ENCODE data around the gene EDA.

EDA gene

DNA sequence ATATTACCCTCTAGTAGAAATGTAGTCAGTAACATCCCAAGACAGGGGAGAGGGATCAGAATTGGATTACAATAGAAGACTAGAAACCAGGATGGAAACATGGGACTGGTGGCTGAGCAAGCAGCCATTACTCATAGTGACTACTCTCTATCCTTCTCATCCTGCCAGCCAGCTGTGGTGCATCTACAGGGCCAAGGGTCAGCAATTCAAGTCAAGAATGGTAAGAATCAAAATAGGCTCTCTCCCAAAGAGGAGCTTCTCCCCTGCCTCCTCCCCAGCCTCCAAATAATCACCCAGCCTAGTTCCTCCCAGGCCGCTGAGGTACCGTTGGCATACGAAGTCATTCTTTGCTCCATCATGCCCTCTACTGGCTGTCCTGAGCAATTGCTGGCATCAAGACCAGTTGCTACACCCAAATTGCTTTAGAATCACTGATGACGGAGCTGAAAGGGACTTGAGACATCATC, 414.4 kb downstream of the EDA start:
- DNase-seq, result peak; percentile 15 to 39

DNA sequence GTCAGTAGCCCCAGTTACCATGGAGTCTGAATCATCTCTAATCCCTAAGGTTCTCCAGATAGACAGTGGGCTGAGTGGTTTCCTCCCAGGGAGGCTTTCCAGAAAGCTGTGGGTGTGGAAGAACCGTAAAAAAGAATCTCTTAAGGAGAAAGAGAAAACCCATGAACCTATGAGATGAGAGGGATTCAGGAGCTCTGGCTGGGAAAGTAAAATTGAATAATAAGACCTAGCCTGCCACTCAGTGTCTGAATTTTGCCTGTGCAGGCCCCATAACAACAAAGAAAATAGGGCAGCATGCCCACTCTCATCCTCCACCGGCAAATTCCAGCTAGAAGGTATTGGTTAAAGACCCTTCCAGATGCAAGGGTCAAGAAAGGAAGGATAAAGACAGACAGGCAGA, 416.9 kb downstream of the EDA start:
- no peak for DNase-seq

DNA sequence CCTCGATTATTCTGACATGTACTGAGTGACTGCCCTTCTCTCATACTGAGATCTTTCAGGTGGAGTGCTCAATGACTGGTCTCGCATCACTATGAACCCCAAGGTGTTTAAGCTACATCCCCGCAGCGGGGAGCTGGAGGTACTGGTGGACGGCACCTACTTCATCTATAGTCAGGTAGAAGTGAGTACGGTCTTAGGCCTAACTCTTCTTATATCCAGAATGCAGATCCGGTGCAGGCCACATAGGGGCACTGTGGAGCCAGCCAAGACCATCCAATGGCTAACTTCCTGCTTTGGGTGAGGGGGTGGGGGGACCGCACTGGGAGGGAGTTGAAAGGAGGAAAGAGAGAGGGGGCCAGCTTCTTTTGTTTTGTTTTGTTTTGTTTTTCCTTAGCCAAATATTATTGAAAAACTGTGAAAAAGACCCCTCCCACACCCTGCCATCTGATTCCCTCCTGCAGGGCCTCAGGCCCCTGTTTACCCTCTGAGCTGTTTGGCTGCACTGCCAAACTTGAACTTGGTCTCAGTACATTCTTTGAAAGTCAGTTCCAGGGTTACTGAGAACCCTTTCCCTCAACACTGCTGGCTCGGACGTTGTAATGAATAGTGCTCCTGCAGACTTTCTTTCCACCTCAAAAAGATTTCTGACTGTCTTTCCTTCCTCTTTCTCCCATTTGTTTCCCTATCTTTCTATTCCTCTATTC, 417.6 kb downstream of the EDA start:
- peak; percentile 28 to 47 for DNase-seq

DNA sequence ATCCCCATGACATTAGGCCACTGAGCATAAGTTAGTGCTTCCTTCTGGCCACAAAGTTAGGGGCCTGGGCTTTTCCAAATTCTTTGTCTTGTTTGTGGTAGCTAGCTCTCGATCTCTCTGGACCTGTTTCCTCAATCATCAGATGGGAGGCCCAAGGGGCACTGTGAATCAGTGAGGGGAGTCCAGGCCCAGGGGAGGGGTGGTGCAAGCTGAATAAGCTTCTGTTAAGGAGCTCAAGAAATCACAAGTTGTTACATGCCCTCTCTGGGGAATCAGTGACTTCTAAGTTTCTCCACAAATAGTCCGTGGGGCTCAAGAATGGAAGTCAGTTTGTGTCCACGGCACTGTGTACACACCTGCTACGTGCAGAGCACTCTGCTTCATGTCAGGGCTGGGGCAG, 418.7 kb downstream of the EDA start:
- DNase-seq, result no peak

DNA sequence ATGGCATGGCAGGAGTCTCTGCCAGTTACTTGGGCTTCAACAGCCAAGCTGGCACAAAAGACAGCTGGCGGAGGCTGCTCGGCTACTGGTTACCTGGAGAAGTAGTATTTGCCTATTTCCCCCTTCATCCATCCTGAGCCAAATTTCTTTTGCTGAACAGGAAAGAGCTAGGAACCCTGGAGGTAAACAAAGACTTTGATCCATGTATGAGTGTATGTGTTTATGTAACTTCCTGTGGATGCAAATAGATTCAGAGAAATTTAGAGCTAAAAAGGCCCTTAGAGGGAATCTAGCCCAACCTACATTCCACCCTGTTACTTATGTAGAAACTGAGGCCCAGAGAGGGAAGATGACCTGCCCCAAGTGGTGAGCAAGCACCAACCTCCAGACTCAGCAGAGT, 422.6 kb downstream of the EDA start:
- DNase-seq, result no peak

DNA sequence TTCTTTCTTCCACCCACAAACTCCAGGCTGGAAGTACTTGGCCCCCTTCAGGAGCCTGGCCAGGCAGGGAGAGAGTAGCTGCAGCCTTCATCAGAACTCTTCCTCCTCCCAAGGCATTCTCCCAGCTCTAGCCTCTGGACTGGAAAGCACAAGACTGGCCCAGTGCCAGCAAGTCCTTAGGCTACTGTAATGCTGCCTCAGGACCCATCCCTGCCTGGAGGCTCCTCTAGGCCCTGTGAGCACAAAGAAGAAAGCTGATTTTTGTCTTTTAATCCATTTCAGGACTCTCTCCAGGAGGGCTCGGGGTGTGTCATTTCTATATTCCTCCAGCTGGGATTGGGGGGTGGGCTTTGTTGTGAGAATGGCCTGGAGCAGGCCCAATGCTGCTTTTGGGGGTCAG, 423.0 kb downstream of the EDA start:
- DNase-seq, result no peak

DNA sequence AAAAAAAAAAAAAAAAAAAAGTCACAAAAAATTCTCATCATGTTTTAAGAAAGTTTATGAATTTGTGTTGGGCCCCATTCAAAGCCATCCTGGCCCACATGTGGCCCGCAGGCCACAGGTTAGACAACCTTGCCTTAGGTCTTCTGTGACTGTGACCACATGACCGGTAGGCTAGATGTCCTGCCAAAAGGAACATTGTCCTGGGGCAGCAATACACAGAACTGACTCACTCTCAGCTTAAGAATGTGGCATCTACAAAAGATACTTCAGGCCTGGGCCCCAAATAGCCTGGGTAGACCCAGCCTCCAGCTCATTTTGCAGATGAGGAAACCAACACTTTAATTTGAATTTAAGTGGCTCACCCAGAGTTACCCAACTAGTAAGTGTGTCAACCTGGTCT, 423.8 kb downstream of the EDA start:
- DNase-seq, result no peak

DNA sequence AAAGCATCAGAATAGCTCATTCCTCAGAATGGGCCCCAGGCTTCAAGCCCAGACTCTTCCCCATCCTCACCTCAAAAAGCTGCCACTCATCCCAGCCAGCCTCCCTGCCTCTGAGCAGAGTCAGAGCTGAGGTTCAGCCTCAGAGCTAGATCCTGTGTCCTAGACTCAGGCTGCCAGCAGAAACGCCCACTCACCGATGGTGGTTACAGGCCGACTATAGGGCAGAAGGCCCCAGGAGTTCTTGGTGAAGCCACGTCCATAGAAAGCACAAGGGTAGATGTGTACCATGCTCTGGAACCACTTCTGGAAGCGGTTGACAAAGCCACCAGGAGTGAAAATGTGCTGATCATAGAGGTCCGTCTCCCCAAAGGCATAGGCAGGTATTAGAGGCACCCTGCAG, 426.1 kb downstream of the EDA start:
- no peak for DNase-seq

DNA sequence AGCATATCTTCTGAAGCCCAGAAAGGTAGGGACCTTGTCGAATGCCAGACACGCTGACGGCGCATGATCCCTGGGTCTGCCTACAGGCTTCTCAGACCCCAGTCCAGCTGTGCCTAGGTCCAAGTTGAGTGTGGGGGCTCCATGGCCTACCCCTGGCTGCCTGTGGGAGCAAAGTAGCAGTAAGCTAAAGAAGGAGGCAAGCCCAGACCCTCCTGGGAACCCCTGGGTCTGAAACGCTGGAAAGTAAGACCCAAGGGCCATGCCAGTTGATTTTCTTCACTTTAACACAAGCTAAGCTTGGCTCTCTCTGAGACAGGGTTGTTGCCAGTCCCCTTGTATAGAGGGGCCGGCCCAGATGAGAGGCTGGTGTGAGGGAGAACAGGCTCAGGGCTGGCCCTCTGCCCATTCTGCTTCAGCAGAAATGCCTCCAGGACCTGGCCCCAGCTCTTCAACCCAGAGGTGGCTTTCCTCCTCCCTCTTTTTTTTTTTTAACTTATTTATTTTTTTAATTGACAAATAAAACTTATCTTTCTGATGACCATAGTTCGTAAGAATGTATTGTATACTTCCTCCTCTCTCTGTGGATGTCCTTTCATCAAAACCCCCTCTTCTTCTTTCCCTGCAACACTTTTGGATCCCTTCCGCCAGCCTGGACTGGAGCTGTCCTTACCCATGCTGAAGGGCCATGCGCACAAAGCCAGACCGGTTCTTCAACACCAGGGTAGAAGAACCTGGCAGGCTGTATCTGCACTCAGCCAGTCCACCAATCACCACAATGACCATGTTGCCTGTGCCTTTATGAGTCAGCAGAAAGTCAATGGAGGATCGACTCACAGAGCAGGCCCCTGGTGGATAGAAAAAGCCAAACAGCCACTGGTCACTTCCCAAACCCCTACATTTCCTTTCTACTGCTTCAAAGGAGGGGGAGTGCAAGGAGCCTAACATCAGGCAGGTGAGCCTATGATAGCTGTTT, 426.8 kb downstream of the EDA start:
- DNase-seq, result no peak

DNA sequence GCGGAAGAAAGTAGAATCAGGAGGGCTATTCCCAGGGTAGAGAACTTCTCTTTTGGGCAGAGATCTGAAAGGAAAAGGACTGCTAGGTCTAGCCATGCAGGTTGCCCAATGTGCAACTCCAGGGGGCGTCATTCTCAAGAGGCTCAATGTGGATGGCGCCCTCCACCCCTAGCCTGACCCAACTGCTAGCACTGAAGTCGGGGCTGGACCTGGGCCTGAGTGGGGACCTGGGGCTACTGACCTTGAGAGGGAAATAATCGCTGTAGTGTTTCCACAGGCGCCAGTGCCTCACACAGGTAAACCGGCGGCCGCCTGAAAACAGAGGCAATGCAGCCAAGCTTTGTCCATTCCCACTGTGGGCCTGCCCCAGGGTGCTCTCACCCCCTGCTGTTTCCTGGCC, 427.8 kb downstream of the EDA start:
- DNase-seq, result no peak

DNA sequence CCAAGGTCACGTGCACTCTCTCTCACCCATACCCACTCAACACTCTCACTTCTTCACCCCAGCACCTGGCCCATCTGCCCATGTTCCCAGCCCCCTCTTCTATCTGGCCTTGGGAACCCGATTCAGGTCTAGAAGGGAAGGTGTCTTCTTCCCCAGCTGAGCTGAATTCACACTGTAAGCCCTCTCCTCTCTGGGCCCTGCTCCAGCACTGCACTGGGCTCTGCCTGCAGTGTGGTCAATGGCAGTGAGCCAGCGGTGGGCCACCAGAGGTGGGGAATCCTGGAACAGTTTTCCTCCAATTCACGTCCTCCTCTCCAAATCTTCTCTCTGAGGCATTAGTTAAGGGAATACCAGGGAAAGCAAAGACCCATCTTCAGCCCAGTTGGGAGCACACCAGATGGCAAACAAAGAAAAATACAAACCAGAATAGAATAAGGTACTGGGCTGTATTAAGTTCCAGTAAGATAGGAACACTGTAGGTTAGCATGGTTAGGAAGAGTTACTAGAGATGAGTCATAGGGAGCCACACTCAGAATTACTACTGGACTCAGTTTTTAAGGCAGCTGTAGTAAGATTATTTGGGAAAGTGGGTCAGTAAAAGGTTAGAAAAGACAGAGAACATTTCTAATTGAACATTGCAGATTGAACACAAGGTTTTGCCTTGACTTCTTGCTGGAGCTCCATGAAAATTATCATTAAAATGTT, 428.8 kb downstream of the EDA start:
- DNase-seq, result no peak

DNA sequence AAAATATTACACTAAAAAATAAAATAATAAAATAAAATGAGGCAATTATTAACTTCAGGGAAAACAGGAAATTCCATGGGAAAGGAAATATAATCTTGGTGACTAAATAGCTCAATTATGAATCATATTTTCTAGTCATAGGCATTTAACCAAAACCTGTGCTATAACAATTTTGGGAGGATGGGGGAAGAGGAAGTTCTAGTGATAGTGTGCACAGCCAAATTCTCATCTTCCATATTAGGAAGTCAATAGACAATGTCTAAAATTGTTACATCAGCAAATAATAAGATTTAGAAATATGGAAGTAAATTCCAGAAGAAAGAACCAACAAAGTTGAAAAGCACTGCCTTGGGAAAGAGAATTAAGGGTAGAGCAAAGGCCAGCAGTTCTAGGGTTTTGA, 431.1 kb downstream of the EDA start:
- DNase-seq, result no peak

DNA sequence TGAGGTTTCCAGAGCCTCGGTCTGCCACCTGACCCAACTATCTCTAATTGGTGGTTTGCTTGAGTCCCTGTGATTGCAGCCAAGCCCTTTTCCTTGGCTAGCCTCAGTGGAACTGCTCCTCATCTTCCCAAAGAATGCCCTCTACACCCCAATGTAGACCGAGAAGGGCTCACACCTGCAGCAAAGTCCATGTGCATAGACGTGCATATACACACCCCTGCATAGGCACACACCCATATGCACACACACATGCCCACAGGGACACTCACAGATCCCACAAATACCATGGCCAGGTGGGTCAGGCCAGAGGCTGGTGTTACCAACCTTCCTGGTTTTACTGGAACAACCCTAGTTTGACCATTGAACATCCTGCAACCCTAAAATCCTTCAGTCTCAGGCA, 433.5 kb downstream of the EDA start:
- DNase-seq, result no peak

DNA sequence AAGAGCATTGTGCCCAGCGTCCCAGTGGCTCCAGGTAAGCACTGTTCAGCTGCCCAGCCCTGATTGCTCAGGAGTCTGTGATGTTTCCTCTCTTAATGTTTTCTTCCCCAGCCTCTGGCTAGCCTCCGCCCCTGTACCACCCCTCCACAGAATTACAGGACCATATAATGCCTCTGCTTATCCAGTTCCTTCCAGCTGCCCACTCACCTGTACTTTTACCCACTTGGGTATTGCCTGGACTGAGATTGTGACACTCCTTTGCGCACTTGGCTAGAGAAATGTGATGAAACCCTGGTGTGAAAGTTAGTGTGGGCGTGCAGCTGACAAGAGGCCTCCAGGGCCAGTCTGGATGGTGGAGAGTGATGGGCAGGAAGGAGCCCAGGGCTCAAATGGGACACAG, 434.0 kb downstream of the EDA start, which contains the start of gene AWAT2:
TSS of gene AWAT2 (minus strand) at position 14 of the 400 bp plus-strand sequence. CDS start at position 8, 6 bp downstream.
- DNase-seq, result no peak

DNA sequence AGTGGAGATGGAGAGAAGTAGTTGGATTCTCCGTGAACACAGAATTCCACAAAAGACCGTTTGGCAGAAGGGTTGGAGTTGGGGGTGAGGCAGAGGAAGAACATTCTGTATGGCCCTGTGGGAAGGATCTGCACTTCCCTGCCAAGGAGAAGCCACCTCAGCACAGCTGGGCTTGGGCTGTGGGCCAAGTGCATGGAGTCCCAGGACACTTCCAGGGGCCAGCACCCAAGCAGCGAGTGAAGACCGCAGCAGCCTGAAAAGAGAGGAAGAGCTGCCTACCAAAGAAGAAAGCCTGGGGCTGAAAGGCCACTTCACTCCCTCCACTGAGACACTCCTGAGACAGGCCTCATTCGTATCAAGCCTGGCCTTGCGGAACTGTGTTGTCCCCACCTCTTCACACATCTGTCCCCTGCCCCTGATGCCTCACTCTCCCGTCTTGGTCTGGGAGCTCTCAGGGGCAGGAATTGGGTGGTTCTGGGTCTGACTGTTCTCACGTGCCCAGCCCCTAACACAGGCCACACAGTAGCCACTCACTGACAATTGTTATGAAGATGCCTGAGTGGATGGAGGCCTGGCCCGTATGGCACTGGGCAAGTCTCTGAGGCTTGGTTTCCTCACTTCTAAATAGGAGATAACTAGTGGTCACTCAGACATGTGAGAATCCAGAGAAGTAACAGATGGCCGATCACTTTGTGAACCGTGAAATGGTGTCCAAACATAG, 437.1 kb downstream of the EDA start:
- no peak for DNase-seq

DNA sequence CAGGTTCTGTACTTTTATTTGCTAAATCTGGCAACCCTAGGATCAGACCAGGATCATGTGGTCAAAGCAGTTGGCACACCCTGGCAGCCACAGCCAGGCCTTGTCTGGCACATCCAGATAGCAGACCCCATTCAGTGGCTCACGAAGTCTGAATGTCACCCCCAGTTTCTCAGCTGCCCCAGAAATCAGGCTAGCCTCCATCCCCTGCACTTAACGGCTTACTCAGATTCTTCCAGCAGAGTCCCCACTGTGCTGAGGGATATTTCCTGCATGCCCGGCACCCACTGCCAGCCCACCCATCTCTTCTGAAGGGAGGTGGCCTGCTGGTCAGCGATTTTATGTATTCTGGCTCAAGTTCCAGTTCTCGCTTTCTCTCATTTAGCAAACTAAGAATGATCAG, 438.5 kb downstream of the EDA start:
- DNase-seq, result no peak

DNA sequence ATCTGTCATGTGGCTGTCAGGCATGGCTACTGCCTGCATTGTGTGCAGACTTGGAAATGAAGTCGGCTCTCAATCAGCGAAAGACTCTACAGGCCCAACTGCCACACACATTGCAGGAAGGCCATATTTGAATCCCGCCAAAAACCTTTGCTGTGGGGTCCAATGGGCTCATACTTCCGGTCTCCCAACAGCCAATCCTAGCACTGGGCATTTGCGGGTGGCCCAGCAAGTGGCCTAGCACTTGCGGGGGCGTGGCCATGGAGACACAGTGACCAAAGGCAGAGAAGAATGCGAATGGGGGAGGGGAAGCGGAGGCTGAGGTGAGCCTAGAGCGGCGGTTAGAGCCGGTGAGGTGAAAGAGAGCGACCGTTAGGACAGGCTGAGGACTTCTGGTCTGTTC, 446.2 kb downstream of the EDA start, which contains the start of gene OTUD6A:
TSS of gene OTUD6A (plus strand) at position 382 of the 400 bp plus-strand sequence. CDS start 68 bp downstream, outside the sequence.
- no peak for DNase-seq

DNA sequence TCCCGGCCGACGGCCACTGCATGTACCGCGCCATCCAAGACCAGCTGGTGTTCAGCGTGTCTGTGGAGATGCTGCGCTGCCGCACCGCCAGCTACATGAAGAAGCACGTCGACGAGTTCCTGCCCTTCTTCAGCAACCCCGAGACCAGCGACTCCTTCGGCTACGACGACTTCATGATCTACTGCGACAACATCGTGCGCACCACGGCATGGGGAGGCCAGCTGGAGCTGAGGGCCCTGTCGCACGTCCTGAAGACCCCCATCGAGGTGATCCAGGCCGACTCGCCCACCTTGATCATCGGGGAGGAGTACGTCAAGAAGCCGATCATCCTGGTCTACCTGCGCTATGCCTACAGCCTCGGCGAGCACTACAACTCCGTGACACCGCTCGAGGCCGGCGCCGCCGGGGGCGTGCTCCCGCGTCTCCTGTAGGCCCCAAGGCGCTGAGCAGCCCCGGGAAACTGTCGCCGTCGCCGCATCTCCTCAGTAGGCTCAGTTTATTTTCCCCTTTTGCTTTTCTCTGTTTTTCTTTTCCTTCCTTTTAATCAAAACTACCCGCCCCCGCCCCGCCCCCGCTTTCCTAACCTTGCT, 447.1 kb downstream of the EDA start:
- no peak for DNase-seq

DNA sequence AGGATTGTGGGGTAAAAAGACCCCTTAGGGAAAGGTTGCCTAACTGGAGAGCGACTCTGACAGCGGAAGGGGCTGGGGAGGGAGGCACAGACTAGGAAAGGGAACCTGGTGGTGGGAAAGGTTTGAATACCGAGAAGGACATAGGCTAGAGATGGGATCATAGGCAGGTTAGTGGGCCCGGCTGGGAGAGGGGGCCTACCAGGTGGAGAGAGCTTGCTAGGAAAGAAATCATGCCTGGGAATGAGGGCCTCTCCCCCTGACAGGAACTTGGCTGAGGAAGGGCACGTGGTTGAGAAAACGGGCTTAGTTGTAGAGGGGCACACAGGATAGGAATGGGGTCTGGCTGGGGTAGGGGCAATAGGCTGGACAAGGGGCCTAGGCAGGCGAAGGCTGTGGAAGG, 450.7 kb downstream of the EDA start:
- no peak for DNase-seq

DNA sequence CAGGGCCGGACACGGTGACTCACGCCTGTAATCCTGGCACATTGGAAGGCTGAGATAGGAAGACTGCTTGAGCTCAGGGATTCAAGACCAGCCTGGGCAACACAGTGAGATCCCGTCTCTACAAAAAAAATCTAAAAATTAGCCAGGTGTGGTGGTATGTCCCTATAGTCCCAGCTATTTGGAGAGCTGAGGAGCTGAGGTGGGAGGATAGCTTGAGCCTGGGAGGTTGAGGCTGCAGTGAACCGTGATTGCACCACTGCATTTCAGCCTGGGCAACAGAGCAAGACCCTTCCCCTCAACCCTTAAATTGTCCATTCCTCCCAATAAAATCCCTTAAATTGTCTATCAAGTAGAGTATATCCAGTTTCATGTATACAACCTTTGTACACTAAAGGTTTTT, 463.4 kb downstream of the EDA start:
- no peak for DNase-seq

DNA sequence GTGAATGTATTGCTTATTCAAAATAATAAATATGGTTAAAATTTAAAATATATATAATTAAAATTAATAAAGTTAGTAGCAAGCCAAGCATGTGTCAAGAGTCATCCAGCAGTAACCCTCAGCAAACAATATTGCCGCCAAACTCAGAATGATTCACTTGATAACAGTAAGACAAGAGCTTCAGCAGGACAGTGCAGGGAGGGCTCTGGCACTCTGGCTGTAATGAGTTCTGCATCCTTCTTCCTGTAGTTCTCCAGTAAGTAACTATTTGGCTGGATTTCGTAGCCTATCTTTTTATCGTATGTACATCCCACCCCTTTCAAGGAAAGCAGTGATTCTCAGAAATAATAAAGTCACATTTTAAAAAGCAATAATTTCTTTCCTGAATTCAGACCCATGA, 464.0 kb downstream of the EDA start:
- no peak for DNase-seq

DNA sequence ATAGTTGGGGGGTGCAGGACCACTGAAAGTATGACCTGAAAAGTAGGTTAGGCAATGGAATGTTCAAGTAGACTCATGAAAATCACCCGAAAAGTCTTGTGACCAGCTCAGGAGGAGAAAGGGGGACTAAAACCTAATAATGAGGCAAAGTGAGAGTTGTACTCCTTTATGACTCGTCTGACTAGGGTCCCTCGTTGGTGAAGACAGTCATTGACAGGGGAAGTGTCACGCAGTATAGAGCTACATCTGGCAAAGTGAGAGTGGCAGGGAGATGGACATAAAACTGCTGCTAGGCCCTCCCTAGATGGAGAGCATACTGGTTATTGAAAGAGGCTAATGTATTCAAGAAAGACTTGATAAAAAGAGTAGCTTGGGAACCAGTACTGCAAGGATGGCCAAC, 466.8 kb downstream of the EDA start:
- no peak for DNase-seq

Measured in activated CD4-positive, alpha-beta T cell treated with anti-CD3 and anti-CD28 coated beads, Interleukin-2, amount 50 U/mL, for 48 hours (primary cell).